PFSK-1 (cell line): Measurements from ENCODE around the gene GABRR2.
A peak's percentile ranks its signal among the peaks of the same experiment; 100 is the strongest.

Source experiments
- FOXP2 ChIP-seq: optimal IDR thresholded peaks from 2 replicates; pipeline ENCODE3; 2011; ENCODE audit warnings: borderline replicate concordance, control low read depth, inconsistent platforms; ENCODE audit not compliant: insufficient read depth; ENCODE audit errors: extremely low read length, extremely low read depth
- POLR2AphosphoS5 ChIP-seq: IDR thresholded peaks from 2 replicates; pipeline ENCODE4 v1.6.1; 2012; ENCODE audit warnings: low read depth, mild to moderate bottlenecking, control low read depth, low read length, moderate library complexity
- REST ChIP-seq, 2 experiments: IDR thresholded peaks; 2 replicates each; pipeline versions ENCODE4 v1.6.1 to v1.8.0; 2011 to 2012; ENCODE audit warnings: low read depth in 2 of 2, low read length in 2 of 2, control low read depth in 1 of 2, inconsistent platforms in 1 of 2, mild to moderate bottlenecking in 1 of 2, moderate library complexity in 1 of 2; ENCODE audit not compliant: insufficient read depth in 1 of 2
- SIN3A ChIP-seq: IDR thresholded peaks from 2 replicates; pipeline ENCODE4 v1.6.1; 2012; ENCODE audit warnings: mild to moderate bottlenecking, low read length, moderate library complexity, borderline replicate concordance; ENCODE audit not compliant: insufficient read depth
- TAF1 ChIP-seq: IDR thresholded peaks from 2 replicates; pipeline ENCODE4 v1.6.1; 2012; ENCODE audit warnings: low read length, control low read depth, borderline replicate concordance; ENCODE audit not compliant: insufficient read depth

The GABRR2 gene

GRCh38 chr6:89310929-89311328, 4.2 kb downstream of the GABRR2 start:
- TF ChIP-seq POLR2AphosphoS5 (no peak), TAF1 (no peak), REST (IDR thresholded peaks at IDR 0.05; ENCODE audit: insufficient read depth in 1 of 2, low read depth in 2 of 2, low read length in 2 of 2) (0 out of 4 replicates have a peak, but pooled peaks of 1 of the 2 experiments have one; percentile 16), SIN3A (no peak), FOXP2 (peak; percentile 60)

DNA sequence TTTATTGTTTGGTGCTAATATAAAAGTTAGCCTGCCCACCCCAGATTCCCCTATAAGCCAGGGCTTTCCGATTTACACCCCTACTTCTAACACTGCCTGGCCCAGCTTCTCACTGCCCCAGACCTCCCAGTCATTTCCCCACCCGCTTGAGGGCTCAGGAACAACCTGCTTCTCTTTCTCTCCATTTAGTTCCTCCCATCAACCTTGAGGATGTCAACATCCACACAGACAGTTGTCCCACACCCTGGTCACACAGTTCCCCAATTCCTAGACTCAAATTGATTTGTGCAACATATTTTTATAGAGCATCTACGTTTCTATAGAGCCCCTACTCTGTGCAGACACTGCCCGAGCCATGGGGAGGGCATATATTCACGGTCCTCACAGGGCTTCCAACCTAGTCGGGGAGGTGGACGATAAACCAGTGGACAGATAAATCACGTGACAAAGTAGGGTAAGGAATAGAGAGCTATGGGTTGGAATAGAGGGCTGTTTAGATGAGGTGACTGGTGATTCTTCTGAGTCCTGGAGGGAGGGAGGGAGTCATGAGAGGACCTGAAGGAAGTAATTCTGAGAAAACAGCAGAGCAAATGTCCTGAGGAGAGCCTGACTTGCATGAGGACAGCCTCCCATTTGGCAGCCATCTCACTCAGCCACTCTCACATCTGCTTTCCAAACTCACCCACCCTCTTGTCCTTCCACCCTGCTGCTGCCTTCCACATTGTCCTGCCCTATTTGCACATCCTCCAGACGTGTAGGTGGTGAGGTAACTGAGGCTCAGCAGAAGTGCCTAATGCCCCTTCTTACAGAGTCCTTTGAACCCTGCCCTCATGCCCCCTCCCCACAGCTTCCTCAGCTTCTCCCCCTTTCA, 6.3 kb downstream of the GABRR2 start:
- TF ChIP-seq REST (IDR thresholded peaks at IDR 0.05; ENCODE audit: insufficient read depth in 1 of 2, low read depth in 2 of 2, low read length in 2 of 2) (no peak), TAF1 (no peak), POLR2AphosphoS5 (no peak)

DNA sequence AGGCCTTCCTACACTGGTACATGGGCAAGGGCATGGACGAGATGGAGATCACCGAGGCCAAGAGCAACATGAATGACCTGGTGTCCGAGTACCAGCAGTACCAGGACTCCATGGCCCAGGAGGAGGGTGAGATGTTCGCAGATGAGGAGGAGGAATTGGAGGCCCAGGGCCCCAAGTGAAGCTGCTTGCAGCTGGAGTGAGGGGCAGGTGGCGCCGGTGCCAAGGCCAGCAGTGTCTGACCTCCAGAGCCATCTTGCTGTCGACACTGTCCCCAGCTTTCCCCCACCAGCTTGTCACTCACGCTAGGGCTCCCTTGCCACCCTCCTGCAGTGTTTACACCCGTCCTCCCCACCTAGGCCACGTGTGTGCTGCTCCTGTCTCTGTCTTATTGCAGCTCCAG, 12.2 kb downstream of the GABRR2 start:
- TF ChIP-seq TAF1 (no peak), POLR2AphosphoS5 (no peak), FOXP2 (no peak), REST (IDR thresholded peaks at IDR 0.05; ENCODE audit: insufficient read depth in 1 of 2, low read depth in 2 of 2, low read length in 2 of 2) (no peak), SIN3A (no peak)

GRCh38 chr6:89302195-89302770, 12.8 kb downstream of the GABRR2 start:
- TF ChIP-seq TAF1, result no peak
- no peak for TF ChIP-seq FOXP2
- TF ChIP-seq REST (IDR thresholded peaks at IDR 0.05; ENCODE audit: insufficient read depth in 1 of 2, low read depth in 2 of 2, low read length in 2 of 2), result no peak
- TF ChIP-seq SIN3A, result no peak
- no peak for TF ChIP-seq POLR2AphosphoS5
